GM19395 (cell line): ENCODE results near the gene OSBP2.

Source experiments
- ATAC-seq: cut with Tn5 transposase; IDR thresholded peaks from one replicate; pipeline ENCODE4 v1.9.1; 2021; ENCODE audit warnings: mild to moderate bottlenecking, moderate library complexity; ENCODE audit not compliant: unreplicated experiment

The OSBP2 gene

DNA sequence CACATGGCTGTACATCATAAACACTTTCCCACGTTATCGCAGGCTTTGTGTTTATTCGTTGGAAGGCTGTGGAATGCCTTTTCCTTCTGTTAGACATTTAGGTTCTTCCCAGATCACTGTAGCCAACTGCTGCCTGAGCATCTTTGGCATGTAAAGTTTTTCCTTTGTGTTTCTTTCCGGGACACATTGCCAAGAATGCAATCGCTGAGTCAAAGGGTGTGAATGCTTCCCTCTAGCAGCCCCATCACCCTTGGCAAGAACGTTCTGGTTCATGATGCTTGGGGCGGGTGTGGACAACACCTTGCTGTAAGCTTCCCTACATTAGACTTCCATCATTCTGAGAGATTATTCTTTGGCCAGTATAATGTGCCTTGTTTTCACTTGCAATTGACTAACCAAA lies 136.2 kb downstream of the OSBP2 start:
- ATAC-seq: no peak

GRCh38 chr22:30832407-30832987 lies 137.8 kb downstream of the OSBP2 start:
- ATAC-seq: no peak

DNA sequence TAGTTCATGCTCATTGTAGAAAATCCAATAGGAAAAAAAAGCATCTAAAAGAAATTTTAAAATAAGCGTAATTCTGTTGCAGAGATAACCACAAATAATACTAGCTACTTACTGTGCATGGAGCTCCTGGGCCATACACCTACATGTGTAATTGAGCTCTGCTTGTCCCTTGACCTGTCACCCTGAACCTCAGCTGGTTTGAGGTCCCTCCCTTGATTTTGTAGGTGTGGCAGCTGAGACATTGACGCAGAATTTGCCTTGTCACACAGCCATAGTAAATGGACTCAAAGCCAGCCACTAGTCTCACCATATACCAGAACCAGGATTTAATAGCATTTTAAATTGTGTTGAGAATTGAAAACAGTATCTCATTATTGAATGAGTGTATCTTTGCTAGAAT lies 138.6 kb downstream of the OSBP2 start:
- ATAC-seq: no peak

GRCh38 chr22:30837531-30837930 lies 142.9 kb downstream of the OSBP2 start:
- ATAC-seq: no peak

DNA sequence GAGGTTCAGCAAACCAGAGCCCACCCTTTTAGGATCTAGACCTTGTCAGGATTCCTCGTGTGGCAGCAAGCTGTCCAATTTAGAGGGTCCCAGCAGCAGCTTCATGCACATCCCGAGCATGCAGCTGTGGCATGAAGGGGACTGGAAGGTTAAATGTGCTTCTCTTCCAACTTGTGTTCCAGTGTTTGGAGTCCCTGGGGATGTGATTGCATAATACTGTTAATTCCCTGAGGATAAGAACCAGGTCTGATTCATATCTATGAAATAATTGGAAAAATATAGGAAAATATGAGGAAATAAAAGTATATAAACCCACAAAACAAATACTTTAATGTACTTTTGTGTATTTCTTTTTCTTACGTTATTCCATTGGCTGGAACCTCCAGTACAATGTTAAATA lies 143.4 kb downstream of the OSBP2 start:
- no peak for ATAC-seq

- ATAC-seq: no peak
Measured at GRCh38 chr22:30841273-30841672, 146.6 kb downstream of the OSBP2 start.

GRCh38 chr22:30843245-30843644 lies 148.6 kb downstream of the OSBP2 start:
- no peak for ATAC-seq

- no peak for ATAC-seq
Measured at GRCh38 chr22:30847583-30847982, 152.9 kb downstream of the OSBP2 start.

DNA sequence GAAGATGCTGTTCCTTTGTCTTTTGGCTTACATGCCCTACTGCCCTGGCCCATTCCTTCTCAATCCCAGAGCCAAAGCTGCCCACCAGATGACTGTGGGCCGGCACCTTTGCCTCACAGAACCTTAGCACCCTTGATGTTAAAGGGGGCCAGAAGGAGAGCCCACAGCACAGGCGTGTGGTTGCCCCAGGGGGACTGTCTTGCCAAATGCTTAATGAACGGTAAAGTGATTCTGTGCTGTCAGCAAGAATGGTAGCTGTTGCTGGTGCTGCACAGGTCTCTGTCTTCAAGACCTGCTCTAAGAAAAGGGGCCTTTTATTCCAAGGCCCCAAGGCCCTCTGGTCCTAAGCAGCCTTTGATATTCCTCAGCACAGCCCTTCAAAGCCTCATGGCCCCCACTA lies 160.6 kb downstream of the OSBP2 start:
- no peak for ATAC-seq

DNA sequence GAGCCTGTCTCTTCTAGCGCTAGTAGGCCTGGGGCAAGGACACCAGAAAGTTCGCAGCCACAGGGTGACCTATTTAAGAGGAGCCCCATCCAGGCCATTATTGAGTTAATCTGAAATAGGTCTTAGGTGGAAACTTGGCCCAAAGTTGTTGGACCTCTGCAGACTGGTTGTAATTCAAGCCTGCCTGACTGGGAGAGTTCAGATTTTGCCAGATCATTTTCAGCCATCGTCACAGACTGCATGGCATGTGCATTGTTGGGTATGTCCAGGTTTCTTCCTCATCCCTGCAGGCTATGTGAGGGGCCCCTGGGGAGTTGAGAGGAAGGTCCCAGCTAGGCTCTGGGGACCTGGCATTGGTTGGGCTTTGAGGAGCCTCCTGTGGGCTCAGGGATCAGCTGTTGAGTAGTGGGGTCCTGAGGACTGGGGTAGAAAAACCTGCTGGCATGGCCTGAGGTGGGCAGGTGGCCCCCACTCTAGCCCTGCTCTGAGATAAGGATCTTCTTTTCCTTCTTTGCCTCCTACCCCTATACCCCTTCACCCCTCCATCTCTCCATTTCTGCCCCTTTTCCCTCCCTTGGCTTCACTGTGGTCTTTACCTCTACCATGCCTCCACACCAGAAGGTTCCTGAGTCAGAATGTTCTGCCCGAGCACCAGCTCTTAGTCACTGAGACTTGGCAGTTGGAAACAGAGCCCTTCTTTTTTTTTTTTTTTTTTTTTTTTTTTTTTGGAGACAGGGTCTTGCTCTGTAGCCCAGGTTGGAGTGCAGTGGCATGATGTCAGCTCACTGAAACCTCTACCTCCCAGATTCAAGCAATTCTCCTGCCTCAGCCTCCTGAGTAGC lies 161.2 kb downstream of the OSBP2 start:
- ATAC-seq: no peak

DNA sequence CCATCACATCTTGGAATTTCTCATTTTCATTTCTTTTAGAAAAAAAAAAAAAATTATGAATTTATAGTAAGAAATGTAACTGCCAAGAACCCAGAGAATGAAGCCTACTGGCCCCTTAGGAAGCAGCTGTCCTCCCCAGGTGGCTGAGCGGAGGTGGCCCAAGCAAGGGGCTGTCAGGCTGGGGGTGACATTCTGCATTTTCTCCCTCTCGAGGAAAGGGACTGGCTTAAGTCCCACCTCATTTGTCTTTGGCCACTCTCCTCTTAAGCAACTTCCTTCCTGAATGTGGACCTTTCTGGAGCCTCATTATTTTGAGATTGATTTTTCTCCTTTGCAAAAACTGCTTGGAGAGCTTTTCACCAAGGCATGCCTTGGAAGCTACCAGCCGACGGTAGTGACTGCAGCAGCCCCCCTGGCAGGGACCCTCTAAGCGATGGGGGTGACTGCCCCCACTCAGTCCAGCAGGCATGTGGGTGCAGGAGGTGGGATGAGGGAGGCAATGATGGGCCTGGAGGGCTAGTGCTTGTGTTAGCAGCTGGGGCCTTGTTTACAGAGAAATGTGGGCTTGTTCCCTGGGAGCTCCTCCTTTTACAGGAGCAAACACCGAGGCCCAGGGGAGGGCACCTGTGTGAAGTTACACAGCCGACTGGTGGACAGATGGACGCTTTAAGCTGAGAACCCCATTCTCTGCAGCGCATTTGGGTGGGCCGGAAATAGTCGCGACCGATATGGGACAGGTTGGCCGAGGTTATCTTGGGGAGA lies 162.2 kb downstream of the OSBP2 start:
- no peak for ATAC-seq

GRCh38 chr22:30857791-30858190 lies 163.1 kb downstream of the OSBP2 start:
- no peak for ATAC-seq

GRCh38 chr22:30858976-30859713 lies 164.5 kb downstream of the OSBP2 start:
- no peak for ATAC-seq

DNA sequence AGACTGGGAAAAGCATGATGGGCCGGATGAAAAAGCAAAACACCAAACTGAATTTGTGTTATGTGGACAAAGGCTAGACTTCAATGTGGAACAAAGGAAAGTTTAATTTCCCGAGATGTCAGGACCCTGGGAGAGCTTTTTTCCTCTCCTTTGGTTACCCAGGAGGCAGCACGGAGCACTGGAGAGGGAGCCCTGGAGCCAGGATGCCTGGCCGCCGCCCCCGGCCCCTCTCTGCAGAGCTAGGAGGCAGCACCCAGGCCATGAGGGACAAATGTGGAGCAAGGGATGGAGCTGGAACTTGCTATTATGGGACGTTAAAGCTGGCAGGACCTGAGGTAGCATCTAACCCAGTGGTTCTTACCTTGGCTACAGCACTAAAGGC lies 165.0 kb downstream of the OSBP2 start:
- no peak for ATAC-seq

DNA sequence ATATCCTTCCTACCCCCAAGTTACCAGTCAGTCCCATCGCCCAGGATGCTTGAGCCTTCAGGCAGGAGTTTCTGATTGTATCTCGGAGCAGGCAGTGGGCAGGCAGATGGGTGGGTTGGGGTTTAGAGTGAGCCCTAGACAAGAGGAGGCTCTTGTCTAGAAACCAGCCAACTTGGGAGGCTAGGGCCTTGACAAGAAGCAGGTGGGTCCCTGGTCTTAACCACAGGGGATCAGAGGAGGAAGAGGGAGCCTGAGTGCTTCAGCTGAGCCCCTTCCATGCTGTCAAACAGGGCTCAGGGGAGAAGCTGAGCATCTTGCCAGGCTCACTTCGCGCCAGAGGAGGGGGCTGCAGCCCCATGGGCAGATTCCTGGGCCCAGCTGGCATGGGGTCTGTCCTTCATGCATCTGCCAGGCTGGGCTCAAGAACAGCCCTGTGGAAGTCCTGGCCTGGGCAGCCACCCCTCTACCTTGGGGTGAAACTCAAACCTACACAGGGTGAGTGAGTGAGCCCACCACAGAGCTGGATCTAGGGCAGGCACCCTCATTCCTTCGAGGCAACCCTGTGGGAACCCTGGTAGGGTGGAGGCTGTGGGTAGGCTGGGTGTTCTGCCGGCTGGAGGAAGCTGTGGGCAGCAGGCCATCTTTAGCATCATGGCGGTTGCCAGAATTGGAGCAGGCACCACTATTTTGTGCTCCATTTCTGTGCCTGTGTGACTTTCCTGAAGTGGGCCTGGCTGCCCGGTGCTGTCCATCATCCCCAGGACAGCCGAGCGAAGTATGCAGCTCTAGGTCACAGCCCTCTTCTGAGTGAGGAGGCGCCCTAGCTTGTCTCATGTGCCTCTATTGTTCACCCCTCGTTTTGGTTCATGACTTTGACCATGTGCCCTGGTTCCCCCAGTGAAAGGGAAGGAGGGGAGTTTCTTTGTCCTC lies 165.8 kb downstream of the OSBP2 start:
- no peak for ATAC-seq

GRCh38 chr22:30861131-30861530 lies 166.5 kb downstream of the OSBP2 start:
- no peak for ATAC-seq

DNA sequence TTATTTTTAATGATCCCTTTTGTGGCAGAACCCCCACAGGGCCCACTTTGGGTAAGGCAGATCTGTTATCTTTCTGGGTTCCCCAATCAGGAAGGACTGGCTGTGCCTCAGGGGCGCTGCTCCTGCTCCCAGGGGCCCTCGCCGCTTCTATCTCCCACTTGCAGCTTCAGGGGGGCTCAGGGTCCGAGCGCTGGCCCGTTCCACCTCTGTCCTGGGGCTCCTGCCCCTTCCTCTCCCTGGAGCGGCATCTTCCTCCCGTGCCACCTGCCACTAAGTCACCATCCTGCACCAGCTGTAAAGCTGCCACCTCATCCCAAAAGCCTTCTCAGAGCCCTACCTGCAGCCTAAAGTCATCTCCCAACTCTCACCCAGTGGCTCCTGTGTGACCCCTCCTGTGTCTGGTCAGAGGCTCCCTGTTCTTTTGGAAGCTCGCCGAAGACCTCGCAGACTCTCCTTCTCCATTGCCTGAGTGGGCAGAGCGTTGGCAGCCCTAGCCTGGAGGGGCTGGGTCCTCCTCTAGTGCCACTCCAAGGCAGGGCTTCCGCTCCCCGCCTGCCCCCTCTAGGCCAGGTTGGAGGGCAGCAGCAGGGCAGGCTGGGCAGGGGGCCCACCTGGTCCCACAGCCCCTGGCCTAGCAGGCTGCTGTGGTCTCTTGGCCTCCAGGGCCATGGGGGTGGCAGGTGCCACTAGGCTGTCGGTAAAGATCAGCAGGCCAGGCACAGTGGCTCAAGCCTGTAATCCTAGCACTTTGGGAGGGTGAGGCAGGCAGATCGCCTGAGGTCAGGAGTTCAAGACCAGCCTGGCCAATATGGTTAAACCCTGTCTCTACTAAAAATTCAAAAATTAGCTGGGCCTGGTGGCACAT lies 167.2 kb downstream of the OSBP2 start:
- no peak for ATAC-seq

DNA sequence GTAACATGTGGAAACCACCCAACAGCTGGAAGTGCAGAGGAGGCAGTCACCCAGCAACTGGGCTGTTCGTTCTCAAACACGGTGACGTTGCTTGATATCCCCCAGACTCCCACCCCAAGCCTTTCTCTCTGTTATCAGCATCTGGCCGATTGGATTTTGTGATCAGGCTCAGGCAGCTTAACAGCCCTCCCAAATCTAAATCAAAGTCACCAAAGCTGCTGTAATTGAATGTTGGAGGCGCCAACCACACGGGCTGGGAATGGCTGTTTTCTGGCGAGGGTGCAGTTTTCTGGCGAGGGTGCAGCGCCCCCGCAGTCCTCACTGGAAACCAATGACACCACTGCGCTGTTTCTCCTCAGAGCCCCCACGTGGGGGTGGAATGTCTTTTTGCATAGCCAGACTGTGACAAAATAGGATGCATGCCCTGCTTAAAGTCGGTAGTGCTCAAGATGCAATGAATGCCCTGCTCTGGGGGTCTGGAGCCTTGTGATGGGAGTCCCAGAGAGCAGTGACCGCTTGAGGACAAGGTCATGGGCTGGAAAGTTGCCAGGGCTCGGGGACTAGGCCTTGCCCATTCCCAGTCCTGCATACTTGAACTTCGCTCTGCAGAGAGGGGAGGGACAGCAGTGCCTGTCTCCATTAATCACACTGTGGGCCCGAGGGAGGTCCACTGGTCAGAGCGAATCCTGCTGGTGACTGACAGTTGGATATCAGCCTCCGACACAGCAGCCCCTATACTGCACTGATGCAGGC lies 168.6 kb downstream of the OSBP2 start:
- no peak for ATAC-seq
